DLD1 (cell line): ENCODE results near the gene DYRK2.

Experiments used
- in situ Hi-C: cut with HindIII; loops from 2 replicates; pipeline ENCODE4 v1.10.0; 2017; ENCODE audit warnings: low sequenced_read_pairs

DYRK2 gene

GRCh38 chr12:67648521-67649260 lies at the start of gene DYRK2:
Gene DYRK2, plus strand, starts transcription at chr12:67648745. Its CDS starts 389 bp downstream, at chr12:67649134.
- in situ Hi-C loops = no loop called here

DNA sequence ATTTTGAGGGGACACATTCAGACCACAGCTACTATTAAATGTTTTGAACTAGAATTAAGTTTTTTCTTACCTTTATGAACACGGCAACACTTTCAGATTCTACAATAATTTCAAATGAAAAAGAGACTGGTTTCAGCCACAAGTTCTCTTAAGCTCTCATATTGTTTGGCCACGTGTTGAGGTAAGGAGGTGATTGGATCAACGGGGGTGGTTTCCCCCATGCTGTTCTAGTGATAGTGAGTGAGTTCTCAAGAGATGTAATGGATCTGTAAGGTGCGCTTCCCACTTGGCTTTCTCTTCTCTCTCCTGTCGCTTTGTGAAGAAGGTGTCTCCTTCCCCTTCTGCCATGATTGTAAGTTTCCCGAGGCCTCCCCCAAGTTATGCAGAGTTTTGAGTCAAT lies 48.9 kb upstream of the DYRK2 start:
- in situ Hi-C loops = no loop called here

GRCh38 chr12:67601126-67601525 lies 47.4 kb upstream of the DYRK2 start:
- in situ Hi-C loops = no loop called here

GRCh38 chr12:67609226-67609870 lies 39.2 kb upstream of the DYRK2 start:
- in situ Hi-C loops = no loop called here

DNA sequence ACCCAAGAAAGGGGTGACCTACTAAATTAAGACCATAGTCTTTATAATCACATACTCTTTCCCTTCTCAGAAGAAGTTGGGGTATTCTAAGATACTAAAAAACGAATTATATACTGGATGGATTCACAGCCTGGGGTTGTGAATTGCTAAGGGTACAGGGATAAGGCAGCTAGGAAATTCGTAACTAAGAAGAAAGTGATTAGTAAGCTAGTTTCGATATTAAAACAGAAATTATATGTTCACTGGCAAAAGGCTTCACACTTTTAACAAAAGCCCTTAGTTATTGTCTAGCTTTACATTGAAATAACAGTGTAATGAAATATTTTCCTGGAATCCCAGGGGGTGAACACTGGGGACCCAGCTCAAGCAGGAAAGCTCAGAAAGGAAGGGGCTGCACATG lies 35.5 kb upstream of the DYRK2 start:
- in situ Hi-C loops = no loop called here

DNA sequence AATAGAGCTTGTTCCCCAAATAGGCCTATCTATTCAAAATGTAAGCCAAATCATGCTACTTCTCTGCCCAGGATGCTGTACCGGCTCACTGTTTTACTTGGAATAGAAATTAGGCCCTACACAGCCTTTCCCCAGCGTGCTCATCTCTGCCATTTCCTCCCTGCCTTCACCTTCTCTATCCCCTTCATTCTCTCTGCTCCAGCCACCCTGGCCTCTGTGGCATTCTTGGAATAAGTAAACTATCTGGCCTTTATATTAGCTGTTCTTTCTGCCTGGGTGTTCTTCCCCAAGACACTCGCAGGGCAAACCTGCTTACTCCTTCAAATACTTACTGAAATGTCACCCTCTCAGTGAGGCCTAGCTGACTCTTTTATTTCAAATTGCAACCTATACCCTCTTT lies 30.9 kb upstream of the DYRK2 start:
- in situ Hi-C loops = no loop called here

DNA sequence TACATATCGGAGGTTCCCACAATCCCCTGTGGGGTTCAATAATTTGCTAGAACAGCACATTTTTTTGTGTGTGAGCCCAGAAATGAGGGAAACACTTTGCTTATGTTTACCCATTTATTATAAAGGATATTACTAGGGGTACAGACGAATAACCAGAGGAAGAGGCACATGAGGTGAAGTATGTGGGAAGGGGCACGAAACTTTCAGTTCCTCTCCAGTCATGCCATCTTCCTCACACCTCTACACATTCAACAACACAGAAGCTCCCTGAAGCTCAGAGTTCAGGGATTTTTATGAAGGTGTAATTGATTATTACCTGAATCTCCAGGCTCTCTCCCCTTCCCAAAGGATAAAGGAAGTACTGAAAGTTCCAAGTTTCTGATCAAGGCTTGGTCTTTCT lies 30.2 kb upstream of the DYRK2 start:
- in situ Hi-C loops = no loop called here

DNA sequence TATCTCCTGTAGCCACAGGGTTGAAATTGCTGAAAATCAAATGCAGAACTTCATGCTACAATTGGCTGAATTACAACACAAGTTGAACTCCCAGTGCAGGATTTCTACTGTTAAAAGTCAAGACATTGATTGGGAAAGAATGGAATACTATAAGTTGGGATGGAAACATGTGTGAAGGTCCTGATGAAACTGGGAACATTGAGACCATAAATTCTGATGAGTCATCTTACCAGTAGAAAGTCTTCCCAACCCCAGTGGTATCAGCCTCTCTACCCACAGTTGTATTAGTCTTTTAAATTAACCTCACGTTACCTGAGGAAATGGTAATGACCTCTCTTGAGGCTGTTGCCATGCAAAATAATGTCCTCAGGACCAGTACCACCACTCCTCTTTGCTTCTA lies 27.4 kb upstream of the DYRK2 start:
- in situ Hi-C loops = no loop called here

- in situ Hi-C loops = no loop called here
These were observed 26.6 kb upstream of the DYRK2 start for GRCh38 chr12:67621926-67622325.

GRCh38 chr12:67623259-67623658 lies 25.3 kb upstream of the DYRK2 start:
- in situ Hi-C loops = no loop called here

DNA sequence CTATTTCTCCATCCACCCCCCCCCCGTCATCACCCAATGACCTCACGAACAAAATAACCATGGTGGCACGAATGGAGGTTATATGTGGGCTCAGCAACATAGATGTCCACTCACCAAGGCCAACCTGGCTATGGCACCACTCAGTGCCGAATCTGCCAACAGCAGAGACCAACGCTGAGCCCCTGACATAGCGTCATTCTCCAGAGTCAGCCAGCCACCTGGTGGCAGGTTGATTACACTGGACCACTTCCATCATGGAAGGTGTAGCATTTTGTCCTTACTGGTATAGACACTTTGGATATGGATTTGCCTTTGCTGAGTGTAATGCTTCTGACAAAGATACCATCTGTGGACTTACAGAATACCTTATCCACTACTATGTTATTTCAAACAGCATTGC lies 24.2 kb upstream of the DYRK2 start:
- in situ Hi-C loops = no loop called here

DNA sequence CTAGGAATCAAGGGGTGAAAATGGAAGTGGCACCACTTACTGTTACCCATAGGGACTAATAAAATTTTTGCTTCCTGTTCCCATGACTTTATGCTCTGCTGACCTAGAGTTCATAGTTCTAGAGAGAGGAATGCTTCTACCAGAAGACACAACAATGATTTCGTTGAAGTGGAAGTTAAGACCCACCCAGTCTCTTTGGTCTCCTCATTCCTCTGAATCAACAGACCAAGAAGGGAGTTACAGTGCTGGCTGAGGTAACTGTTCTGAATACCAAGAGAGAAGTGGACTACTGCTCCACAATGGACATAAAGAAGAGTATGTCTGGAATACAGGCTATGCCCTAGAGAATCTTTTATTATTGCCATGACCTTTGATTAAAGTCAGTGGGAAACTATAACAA lies 23.5 kb upstream of the DYRK2 start:
- in situ Hi-C loops = no loop called here

DNA sequence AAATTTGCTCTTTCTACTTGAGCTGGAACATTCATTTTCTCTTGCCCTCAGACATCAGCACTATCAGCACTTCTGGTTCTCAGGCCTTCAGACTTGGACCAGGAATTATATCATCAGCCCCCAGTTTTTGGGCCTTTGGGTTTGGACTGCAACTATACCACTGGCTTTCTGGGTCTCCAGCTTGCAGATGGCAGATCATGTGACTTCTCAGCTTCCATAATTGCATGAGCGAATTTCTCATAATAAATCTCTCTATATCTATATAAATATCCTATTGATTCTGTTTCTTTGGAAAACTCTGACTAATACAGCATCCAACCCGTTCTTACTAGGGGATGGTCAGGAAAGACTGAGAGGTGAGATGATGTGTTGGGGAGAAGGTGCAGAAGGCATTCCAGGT lies 22.4 kb upstream of the DYRK2 start:
- in situ Hi-C loops = no loop called here

GRCh38 chr12:67630373-67631088 lies 18.0 kb upstream of the DYRK2 start:
- in situ Hi-C loops = no loop called here

- in situ Hi-C loops = no loop called here
These were observed 16.5 kb upstream of the DYRK2 start for GRCh38 chr12:67632005-67632404.

DNA sequence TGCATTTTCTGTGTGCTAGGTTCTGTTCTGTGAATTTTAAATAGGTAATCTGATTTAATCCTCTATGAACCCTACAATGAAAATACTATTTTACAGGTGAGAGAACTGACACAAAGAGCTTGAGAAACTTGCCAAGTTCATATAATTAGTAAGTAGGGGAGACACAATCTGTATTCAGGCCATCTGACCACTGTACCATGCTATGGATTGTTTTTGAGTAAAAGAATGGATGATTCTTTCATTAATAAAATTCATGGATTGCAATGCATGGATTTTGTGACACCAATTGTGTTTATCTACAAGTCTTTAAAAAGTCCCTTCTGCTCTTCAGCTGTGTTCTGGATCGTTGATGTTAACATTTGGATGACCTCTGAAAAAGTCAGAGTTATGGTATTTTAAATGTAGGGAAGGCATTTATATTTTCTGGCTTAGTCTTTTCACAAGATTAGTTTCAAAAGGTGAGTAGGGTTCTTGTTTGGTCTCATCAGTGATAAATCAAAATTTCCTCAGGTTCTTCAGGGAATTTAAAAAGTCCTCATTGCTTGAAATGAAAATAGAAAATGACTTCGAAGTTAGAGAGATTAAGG lies 15.4 kb upstream of the DYRK2 start:
- in situ Hi-C loops = no loop called here

- in situ Hi-C loops = no loop called here
These were observed 14.8 kb upstream of the DYRK2 start for GRCh38 chr12:67633708-67634107.

- in situ Hi-C loops = no loop called here
These were observed 14.2 kb upstream of the DYRK2 start for GRCh38 chr12:67634303-67634761.

DNA sequence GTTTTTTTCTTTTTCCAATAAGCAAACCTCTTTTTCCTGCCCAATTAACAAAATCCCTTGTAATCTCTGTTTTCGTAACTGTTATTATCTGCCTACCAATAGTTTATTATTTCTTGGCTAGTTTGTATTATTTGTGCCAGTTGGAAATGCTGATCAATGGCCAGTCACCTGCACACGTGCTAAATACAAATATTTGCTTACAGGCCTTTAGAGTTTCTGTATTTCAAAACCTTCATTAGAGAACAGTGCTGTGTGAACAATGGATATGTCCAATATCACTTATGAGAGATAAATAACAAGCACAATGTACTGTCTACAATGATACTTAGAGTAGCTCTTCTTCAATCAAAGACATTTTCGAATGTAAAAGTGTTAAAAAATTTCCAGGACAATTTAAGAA lies 10.8 kb upstream of the DYRK2 start:
- in situ Hi-C loops = no loop called here

DNA sequence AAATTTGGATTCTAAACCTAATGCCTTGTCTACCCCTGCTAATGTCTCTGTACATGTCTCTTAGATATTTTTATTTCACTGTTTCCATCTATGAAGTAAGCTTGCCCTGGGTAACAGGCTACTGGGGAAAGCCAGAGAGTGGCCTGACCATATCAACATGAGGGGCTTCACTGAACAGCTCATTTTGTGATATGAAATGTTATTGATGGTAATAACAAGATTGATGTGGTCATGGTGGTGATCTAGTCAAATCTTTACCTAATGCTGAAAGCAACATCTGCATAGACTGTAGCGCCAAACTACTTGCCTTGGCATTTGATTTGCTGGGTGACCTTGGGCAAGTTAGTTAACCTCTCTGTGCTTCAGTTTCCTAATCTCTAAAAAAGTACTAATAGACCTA lies 9.9 kb upstream of the DYRK2 start:
- in situ Hi-C loops = no loop called here

GRCh38 chr12:67640863-67641262 lies 7.7 kb upstream of the DYRK2 start:
- in situ Hi-C loops = no loop called here

- in situ Hi-C loops = no loop called here
These were observed 3.4 kb upstream of the DYRK2 start for GRCh38 chr12:67645126-67645525.
